ENCODE measurements around the gene PSAPL1.
A peak's percentile ranks its signal among the peaks of the same experiment; 100 is the strongest.

Gene PSAPL1

DNA sequence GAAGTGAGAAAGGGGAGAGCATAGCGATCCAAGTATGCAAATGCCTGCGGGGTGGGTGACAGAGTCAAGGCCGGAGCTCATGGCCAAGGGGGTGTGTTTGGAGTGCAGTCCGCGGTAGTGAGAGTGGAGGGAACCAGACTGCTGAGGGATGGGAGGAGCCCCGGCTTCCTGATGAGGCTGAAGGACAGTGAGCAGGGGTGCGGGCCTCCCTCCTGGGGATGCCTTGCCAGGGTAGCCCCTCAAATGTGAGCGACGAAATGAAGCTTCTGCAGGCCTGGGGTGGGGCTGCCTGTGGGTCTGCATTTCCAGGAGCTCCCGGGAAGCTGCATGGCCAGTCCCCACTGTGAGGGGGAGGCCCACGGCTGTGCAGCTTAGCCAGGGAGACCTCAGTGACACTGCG lies 45.0 kb downstream of the PSAPL1 start:
- peak overlapping the region; percentile 65 for H3K27ac Mint-ChIP-seq
- peaks cover 2% of the 10 kb centered on the region for H3K27me3 Mint-ChIP-seq
- no peaks in the 10 kb centered on the region for H3K36me3 Mint-ChIP-seq
- H3K9me3 Mint-ChIP-seq: no peaks in the 10 kb centered on the region
- H3K4me3 Mint-ChIP-seq: no peak overlapping the region
- H3K4me1 Mint-ChIP-seq: no peaks in the 10 kb centered on the region

DNA sequence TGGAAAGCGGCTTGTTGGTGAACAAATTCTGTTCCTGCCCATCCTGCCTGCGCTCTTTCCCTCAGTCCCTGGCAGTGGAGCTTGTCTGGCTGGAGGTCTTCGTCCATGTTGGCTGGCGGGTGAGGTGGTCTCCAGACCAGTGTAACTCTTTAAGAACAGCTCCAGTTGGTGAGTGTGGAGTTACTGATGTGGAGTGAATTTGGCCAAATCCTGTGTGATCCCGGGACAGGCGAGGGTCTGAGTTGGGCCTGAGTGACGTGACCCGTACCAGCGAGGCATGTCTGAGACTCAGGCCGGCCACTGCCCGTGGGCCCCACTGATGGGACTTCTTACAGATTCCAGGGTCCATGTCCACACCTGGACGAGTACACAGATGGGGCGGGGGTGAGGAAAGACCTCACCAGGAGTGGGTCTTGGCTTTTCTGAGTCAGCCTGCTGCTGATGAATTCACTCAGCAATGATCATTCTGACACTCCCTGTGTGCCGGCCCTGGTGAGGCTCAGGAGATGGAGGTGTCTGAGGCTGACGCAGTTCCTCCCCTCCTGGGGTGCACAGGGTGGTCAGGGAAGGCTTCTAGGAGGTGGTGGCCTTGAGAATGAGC lies 45.5 kb downstream of the PSAPL1 start:
- Mint-ChIP-seq H3K4me3 (no peak overlapping the region), H3K36me3 (no peaks in the 10 kb centered on the region), H3K27me3 (peaks cover 2% of the 10 kb centered on the region), H3K27ac (peak overlapping the region; percentile 65), H3K4me1 (no peaks in the 10 kb centered on the region), H3K9me3 (no peaks in the 10 kb centered on the region)

GRCh38 chr4:7388627-7389026 lies 46.1 kb downstream of the PSAPL1 start:
- Mint-ChIP-seq H3K4me3 (no peak overlapping the region), H3K27me3 (peaks cover 2% of the 10 kb centered on the region), H3K9me3 (no peaks in the 10 kb centered on the region), H3K4me1 (no peaks in the 10 kb centered on the region), H3K36me3 (no peaks in the 10 kb centered on the region), H3K27ac (no peak overlapping the region)

DNA sequence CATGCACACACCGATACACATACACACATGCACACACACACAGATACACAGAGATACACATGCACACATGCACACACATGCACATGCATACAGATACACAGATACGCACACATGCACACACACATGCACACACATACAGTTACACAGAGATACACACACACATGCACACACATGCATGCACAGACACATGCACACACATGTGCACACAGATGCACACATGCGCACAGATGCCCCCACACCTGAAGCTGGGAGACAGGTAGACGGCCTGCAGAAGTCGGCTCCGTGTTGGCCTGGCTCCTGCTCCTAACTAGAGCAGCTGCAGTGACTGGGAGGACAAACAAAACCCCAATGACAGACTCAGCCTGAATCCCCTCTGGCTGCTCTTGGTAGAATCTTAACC lies 46.8 kb downstream of the PSAPL1 start:
- Mint-ChIP-seq H3K9me3 (no peaks in the 10 kb centered on the region), H3K36me3 (no peaks in the 10 kb centered on the region), H3K27ac (no peak overlapping the region)

DNA sequence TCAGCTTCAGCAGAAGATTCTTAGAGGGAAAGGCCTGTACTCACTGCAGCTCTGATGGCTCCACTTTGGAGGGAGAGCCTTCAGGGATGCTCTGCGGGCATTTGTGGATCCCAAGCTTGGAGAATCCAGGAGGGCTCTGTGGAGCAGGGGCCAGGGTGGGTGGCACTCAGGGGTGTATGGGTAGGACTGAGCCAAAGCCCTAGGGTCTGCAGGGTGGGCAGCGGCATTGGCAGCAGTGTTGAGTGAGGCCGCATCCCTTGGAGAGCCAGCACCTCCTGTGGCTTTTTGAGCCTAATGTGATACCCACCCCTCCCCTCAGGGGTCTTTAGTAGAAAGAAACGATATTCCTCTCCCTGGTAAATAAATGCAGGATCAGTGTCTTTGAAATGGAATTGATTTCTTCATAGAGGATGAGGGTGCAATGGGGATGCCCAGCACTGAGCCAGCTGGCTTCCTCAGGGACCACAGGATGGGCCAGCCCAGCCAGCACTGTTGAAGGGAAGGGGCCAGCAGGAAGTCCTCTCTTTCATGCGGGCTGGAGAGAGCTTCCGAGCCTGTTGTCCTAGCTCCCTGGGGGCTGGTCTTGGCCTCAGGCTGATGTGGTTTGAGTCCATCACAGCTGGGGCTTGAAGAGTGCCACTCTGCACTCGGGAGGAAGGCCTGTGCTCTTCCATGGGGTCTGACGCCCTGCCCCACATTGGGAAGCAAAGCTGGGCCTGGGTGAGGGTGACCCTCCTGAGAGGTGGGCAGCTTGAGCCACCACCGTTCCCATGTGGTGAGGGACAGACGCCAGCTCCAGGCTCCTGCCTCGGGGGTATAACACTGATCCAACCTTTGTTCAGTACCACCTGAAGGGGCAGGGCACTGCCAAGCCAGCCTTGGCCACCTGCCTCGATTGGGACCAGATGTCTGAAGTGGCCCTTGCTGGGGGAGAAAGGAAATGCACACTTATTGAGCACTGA lies 49.5 kb downstream of the PSAPL1 start:
- no peaks in the 10 kb centered on the region for H3K9me3 Mint-ChIP-seq
- no peak overlapping the region for H3K27ac Mint-ChIP-seq
- H3K4me1 Mint-ChIP-seq: no peaks in the 10 kb centered on the region
- H3K4me3 Mint-ChIP-seq: no peak overlapping the region
- no peaks in the 10 kb centered on the region for H3K36me3 Mint-ChIP-seq
- peaks cover 4% of the 10 kb centered on the region for H3K27me3 Mint-ChIP-seq

More for the DNA sequence above, 46.8 kb downstream of the PSAPL1 start:
- Mint-ChIP-seq H3K27me3 (peaks cover 1% of the 10 kb centered on the region), H3K4me1 (no peaks in the 10 kb centered on the region), H3K4me3 (no peak overlapping the region)

GRCh38 chr4:7384003-7384928 lies 50.5 kb downstream of the PSAPL1 start:
- no peaks in the 10 kb centered on the region for H3K4me1 Mint-ChIP-seq
- H3K36me3 Mint-ChIP-seq: no peaks in the 10 kb centered on the region
- no peak overlapping the region for H3K27ac Mint-ChIP-seq
- H3K9me3 Mint-ChIP-seq: no peaks in the 10 kb centered on the region
- peaks cover 4% of the 10 kb centered on the region for H3K27me3 Mint-ChIP-seq
- H3K4me3 Mint-ChIP-seq: no peak overlapping the region

GRCh38 chr4:7383266-7383665 lies 51.5 kb downstream of the PSAPL1 start:
- no peaks in the 10 kb centered on the region for H3K9me3 Mint-ChIP-seq
- H3K4me3 Mint-ChIP-seq: no peak overlapping the region
- H3K27me3 Mint-ChIP-seq: peaks cover 8% of the 10 kb centered on the region
- H3K4me1 Mint-ChIP-seq: no peaks in the 10 kb centered on the region
- H3K36me3 Mint-ChIP-seq: no peaks in the 10 kb centered on the region
- H3K27ac Mint-ChIP-seq: no peak overlapping the region

DNA sequence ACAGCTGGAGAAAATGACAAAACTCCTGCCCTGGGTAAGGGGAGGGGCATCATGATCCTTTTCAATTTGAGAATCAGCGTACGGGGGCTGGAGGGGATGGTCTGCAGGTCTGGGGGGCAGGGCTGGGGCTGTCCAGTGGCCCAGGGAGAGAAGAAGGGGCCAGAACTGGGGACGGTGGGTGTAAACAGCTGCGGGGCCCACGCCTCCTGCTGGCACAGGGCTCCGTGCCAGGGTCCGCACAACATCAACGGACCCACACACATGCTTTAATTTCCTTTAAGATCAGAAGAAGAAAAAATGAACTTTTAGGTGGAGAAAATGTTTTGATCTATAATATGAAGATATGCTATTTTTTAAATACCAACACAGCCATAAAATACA lies 52.1 kb downstream of the PSAPL1 start:
- Mint-ChIP-seq H3K27me3 (peaks cover 13% of the 10 kb centered on the region), H3K9me3 (no peaks in the 10 kb centered on the region), H3K36me3 (no peaks in the 10 kb centered on the region), H3K27ac (no peak overlapping the region), H3K4me1 (no peaks in the 10 kb centered on the region), H3K4me3 (no peak overlapping the region)

DNA sequence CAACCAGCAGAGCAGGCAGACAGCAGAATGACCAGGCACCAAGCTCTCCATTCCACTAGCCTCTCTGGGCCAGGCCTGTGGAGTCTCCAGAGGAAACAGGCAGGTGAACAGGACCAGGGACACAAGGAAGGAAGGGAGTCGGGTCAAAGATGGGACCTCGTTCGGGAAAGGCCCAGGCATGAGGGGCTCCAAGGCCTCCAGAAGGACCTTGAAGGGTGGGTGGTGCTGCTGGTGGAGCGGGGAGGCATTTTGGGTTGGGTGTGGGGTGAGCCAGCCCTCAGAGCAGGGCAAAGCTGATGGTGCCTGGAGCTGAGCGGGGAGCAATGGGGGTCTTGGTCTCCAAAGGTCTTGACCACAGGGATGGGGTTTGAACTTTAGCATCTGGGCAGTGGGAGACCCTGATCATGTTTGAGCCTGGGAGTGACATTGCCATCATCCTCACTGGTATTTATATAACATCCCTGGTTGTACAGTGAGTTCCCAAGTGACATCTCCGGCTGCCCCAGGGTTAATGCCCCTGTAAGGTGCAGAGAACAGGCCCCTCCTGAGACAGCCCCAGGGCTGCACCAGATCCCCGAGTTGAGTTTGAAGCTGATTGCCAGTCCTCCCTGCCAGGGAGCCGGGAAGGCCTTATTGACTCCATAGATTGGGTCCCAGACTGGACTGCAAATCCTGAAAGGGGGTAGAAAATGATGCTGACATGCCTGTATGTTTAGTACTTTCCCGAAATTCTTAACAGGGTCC lies 52.7 kb downstream of the PSAPL1 start:
- Mint-ChIP-seq H3K4me3 (no peak overlapping the region), H3K27me3 (peaks cover 16% of the 10 kb centered on the region), H3K9me3 (no peaks in the 10 kb centered on the region), H3K4me1 (no peaks in the 10 kb centered on the region), H3K27ac (no peak overlapping the region), H3K36me3 (no peaks in the 10 kb centered on the region)

DNA sequence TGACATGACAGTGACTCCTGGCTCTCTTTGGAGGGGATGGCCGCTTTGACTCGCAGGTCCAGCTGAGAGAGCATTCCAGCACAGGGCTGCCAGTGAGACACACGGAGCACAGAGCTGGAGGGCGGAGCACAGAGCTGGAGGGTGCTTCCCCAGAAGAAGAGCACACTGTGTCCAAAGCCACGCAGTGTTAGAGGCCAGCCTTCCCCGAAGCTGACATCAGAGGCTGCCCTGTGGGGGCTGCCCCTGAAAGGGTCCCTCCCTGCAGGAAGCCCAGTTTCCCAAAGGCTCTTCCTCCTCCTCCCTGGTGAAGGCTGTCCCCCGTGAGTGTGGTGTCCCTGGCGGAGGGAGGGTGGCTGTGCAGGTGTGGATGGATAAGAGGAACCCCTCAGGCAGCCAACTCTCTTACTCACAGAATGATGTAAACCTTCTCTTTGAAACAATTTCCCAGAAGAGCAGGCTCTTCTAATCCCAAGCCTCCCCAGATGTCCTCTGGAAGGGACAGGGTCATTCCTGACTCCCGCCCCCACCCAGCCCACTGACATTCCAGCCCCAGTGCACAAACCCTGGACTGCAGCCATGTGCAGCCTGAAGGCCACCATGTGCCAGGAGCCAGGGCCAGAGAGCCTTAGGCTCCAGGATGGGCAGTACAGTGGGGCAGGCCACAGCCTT lies 53.4 kb downstream of the PSAPL1 start:
- Mint-ChIP-seq H3K4me1 (no peaks in the 10 kb centered on the region), H3K27me3 (peaks cover 19% of the 10 kb centered on the region), H3K36me3 (no peaks in the 10 kb centered on the region), H3K9me3 (no peaks in the 10 kb centered on the region), H3K27ac (no peak overlapping the region), H3K4me3 (no peak overlapping the region)

All from activated naive CD4-positive, alpha-beta T cell treated with anti-CD3 and anti-CD28 coated beads, Interleukin-2, amount 50 U/mL, for 24 hours (primary cell).